Loucy (cell line): Measurements from ENCODE around the gene KDM3A.

Experiments
- H2AFZ ChIP-seq: fragments of 200-600 bp; sonication (generic); 2 replicates; pipeline ENCODE4 v1.6.0; 2016; ENCODE audit warnings: antibody characterized with exemption, mild to moderate bottlenecking, low read length, moderate library complexity
- H3F3A ChIP-seq: fragments of 200-600 bp; 2 replicates; pipeline ENCODE4 v1.6.0; 2016; ENCODE audit warnings: antibody characterized with exemption, low read depth, mild to moderate bottlenecking
- H3K27me3 ChIP-seq: fragments of 200-600 bp; sonication (generic); 2 replicates; pipeline ENCODE4 v1.6.1; 2014; ENCODE audit warnings: low read length, mild to moderate bottlenecking; ENCODE audit not compliant: insufficient read depth, poor library complexity, severe bottlenecking
- H3K36me3 ChIP-seq: fragments of 200-600 bp; sonication (generic); 2 replicates; pipeline ENCODE4 v1.6.1; 2016; ENCODE audit warnings: low read length; ENCODE audit not compliant: insufficient read depth
- H3K4me1 ChIP-seq: fragments of 200-600 bp; sonication (generic); 2 replicates; pipeline ENCODE4 v1.5.1; 2014; ENCODE audit warnings: low read length, mild to moderate bottlenecking; ENCODE audit not compliant: insufficient read depth, poor library complexity, severe bottlenecking
- H3K4me2 ChIP-seq: fragments of 200-600 bp; sonication (generic); 2 replicates; pipeline ENCODE4 v1.6.0; 2014; ENCODE audit warnings: antibody characterized with exemption, low read length, low read depth, mild to moderate bottlenecking; ENCODE audit not compliant: poor library complexity, severe bottlenecking
- H3K4me3 ChIP-seq: fragments of 200-600 bp; sonication (generic); 2 replicates; pipeline ENCODE4 v1.5.1; 2014; ENCODE audit warnings: low read length, mild to moderate bottlenecking, mixed read lengths; ENCODE audit not compliant: poor library complexity, severe bottlenecking
- H3K79me2 ChIP-seq: fragments of 200-600 bp; sonication (generic); 2 replicates; pipeline ENCODE4 v1.6.1; 2014; ENCODE audit warnings: low read length; ENCODE audit not compliant: insufficient read depth
- H3K9ac ChIP-seq: fragments of 200-600 bp; sonication (generic); 2 replicates; pipeline ENCODE4 v1.6.0; 2014; ENCODE audit warnings: mild to moderate bottlenecking, low read depth, low read length, moderate library complexity; ENCODE audit not compliant: poor library complexity, severe bottlenecking
- H3K9me2 ChIP-seq: fragments of 200-600 bp; sonication (generic); replicated peaks from 2 replicates; pipeline ENCODE4 v1.6.1; 2016; ENCODE audit warnings: low read depth, low read length, mixed read lengths
- H3K9me3 ChIP-seq: fragments of 200-600 bp; sonication (generic); 2 replicates; pipeline ENCODE4 v1.6.1; 2014; ENCODE audit warnings: mild to moderate bottlenecking, antibody characterized with exemption, low read length, low read depth; ENCODE audit not compliant: insufficient read depth
- H4K20me1 ChIP-seq: fragments of 200-600 bp; sonication (generic); 2 replicates; pipeline ENCODE4 v1.6.0; 2014; ENCODE audit warnings: antibody characterized with exemption, low read length, mild to moderate bottlenecking; ENCODE audit not compliant: insufficient read depth, poor library complexity, severe bottlenecking
- EZH2phosphoT487 ChIP-seq: fragments of 200-600 bp; IDR thresholded peaks from 2 replicates; pipeline ENCODE4 v1.6.1; 2018; ENCODE audit warnings: antibody characterized with exemption, mild to moderate bottlenecking, moderate library complexity, borderline replicate concordance
- TF ChIP-seq, protein P1 (sequence below): fragments of 200-600 bp; sonication (generic); conservative IDR thresholded peaks from 2 replicates; pipeline ENCODE4 v1.5.1; 2014; ENCODE audit warnings: mild to moderate bottlenecking, antibody characterized with exemption, low read length

KDM3A gene

DNA sequence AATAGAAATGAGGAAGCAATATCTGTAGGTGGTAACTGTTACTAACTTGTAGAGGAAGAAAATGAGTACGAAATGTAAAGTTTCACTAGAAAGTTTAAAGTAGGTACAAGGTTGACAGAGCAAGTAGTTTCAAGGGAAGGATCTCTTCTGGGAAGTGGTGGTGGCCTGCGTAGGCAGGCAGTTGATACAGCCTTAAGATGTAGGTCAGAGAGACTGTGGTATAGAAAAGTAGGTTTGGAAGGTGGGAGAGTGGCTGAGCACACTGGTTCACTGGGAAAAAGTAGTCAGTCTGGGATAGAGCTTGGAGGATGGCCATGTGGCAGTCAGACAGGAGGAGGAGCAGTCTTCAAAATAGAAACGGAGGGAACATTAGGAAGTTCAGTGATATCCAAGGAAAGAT is 23.5 kb downstream of the KDM3A start:
- no peaks in the 10 kb centered on the region for H3K9me3 ChIP-seq
- no peak overlapping the region for H3K4me3 ChIP-seq
- no peaks in the 10 kb centered on the region for H3K4me1 ChIP-seq
- H3K36me3 ChIP-seq, result peaks cover 100% of the 10 kb centered on the region
- no peak overlapping the region for H3K4me2 ChIP-seq
- no peak overlapping the region for H3K9ac ChIP-seq
- H4K20me1 ChIP-seq, result peaks cover 14% of the 10 kb centered on the region
- no peaks in the 10 kb centered on the region for H3K9me2 ChIP-seq
- H2AFZ ChIP-seq, result no peak overlapping the region
- peaks cover 32% of the 10 kb centered on the region; the same call in 1 of the 2 replicates for H3K79me2 ChIP-seq
- H3K27me3 ChIP-seq, result no peaks in the 10 kb centered on the region
- TF ChIP-seq EZH2phosphoT487, result no peak
- TF ChIP-seq, protein P1, sequence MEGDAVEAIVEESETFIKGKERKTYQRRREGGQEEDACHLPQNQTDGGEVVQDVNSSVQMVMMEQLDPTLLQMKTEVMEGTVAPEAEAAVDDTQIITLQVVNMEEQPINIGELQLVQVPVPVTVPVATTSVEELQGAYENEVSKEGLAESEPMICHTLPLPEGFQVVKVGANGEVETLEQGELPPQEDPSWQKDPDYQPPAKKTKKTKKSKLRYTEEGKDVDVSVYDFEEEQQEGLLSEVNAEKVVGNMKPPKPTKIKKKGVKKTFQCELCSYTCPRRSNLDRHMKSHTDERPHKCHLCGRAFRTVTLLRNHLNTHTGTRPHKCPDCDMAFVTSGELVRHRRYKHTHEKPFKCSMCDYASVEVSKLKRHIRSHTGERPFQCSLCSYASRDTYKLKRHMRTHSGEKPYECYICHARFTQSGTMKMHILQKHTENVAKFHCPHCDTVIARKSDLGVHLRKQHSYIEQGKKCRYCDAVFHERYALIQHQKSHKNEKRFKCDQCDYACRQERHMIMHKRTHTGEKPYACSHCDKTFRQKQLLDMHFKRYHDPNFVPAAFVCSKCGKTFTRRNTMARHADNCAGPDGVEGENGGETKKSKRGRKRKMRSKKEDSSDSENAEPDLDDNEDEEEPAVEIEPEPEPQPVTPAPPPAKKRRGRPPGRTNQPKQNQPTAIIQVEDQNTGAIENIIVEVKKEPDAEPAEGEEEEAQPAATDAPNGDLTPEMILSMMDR, result no peak
- no peaks in the 10 kb centered on the region for H3F3A ChIP-seq

DNA sequence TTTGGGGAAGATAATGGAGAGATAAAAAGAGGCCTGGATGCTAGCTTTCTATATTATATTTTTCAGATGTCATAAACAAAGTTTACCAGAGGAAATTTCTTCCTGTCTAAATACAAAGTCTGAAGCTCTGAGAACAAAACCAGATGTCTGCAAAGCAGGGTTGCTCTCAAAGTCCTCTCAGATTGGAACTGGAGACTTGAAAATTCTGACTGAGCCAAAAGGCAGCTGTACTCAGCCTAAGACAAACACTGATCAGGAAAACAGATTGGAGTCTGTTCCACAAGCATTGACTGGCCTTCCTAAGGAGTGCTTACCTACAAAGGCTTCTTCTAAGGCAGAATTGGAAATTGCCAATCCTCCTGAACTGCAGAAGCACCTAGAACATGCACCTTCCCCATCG is 25.1 kb downstream of the KDM3A start:
- peaks cover 15% of the 10 kb centered on the region for H4K20me1 ChIP-seq
- no peaks in the 10 kb centered on the region for H3F3A ChIP-seq
- H3K36me3 ChIP-seq, result peaks cover 97% of the 10 kb centered on the region
- no peak overlapping the region for H2AFZ ChIP-seq
- no peaks in the 10 kb centered on the region for H3K27me3 ChIP-seq
- no peaks in the 10 kb centered on the region for H3K9me2 ChIP-seq
- no peak overlapping the region for H3K9ac ChIP-seq
- TF ChIP-seq, protein P1, result no peak
- TF ChIP-seq EZH2phosphoT487, result no peak
- H3K4me1 ChIP-seq, result no peaks in the 10 kb centered on the region
- no peaks in the 10 kb centered on the region for H3K9me3 ChIP-seq
- no peak overlapping the region for H3K4me3 ChIP-seq
- no peak overlapping the region for H3K4me2 ChIP-seq
- H3K79me2 ChIP-seq, result peaks cover 32% of the 10 kb centered on the region; the same call in 1 of the 2 replicates

DNA sequence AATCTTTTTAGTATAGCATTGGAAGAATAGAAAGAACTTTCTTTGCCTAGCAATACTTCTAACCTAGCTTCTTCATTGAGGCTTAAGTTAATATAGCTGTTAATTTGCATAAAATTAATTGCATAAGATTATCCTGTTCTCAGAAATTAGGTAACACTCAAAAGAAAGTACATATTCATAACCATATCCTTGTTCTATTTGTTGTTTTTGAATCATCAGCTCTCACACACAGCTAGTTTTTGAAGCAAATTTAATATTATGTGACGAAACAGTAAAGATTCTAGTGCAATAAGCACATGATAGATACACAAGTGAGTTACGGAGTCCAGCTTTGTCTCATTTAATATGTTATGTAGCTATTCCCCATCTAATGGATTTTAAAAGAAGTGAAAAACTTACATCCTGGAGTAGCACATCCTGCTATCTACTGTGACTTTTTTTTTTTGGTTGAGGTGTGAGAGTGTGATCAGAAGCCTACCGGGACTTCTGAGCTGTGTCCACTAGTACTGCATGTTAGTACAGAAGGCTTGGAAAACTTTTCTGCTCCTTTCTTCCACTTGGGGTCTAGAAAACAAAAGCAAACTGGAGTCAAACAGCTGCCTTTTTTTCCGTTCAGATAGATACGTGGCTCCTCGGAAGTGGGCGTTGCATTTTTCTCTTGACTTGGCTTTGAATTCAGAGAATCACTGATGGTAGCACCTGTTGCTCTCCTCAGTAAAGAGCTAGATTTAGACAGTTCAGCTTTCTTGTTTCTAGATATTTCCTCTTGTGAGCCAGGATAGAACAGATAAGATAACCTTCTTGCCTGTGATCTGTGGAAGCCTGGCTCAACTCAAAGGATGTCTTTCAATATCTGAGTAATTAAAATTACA is 27.2 kb downstream of the KDM3A start:
- Histone ChIP-seq H3K4me2 (no peak overlapping the region), H3K4me3 (no peak overlapping the region), H2AFZ (no peak overlapping the region), H3F3A (no peaks in the 10 kb centered on the region), H3K9me2 (no peaks in the 10 kb centered on the region), H3K27me3 (no peaks in the 10 kb centered on the region), H3K4me1 (no peaks in the 10 kb centered on the region), H3K9me3 (no peaks in the 10 kb centered on the region), H3K9ac (no peak overlapping the region), H4K20me1 (peaks cover 18% of the 10 kb centered on the region), H3K79me2 (peaks cover 32% of the 10 kb centered on the region; the same call in 1 of the 2 replicates), H3K36me3 (peaks cover 97% of the 10 kb centered on the region)
- no peak for TF ChIP-seq EZH2phosphoT487
- TF ChIP-seq, protein P1, result no peak
